ENCODE measurements around the gene ERCC1. TPM values are rescaled to one million over a fixed set of nuclear protein-coding genes. Genes with fewer than 3 reads are reported as not detected.

Gene ERCC1
- total RNA-seq, 2 donors from 2014 or later, result 99.8 to 224 TPM

DNA sequence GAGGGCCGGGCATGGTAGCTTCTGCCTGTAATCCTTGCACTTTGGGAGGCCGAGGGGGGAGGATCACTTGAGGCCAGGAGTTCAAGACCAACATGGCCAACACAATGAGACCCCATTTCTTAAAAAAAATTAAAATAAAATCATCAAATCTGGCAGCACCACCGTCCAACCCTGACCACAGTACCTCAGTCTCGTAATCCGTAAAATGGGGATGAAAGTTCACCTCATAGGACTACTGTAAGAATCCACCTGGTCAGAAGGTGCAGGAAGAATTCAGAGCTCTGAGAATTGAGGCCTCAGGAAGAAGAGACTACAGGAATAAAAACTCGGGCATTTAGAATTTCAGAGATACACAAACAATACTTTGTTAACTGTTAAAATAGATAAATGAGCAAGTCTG, 21.9 kb downstream of the ERCC1 start:
- H3K9me3 ChIP-seq, result no peaks in the 10 kb centered on the region
- H3K4me1 ChIP-seq (ENCODE audit: control insufficient read depth in 1 of 2, low read depth in 2 of 2), result peaks cover 10 to 46% of the 10 kb centered on the region in 2 donors
- TF ChIP-seq, protein P1, sequence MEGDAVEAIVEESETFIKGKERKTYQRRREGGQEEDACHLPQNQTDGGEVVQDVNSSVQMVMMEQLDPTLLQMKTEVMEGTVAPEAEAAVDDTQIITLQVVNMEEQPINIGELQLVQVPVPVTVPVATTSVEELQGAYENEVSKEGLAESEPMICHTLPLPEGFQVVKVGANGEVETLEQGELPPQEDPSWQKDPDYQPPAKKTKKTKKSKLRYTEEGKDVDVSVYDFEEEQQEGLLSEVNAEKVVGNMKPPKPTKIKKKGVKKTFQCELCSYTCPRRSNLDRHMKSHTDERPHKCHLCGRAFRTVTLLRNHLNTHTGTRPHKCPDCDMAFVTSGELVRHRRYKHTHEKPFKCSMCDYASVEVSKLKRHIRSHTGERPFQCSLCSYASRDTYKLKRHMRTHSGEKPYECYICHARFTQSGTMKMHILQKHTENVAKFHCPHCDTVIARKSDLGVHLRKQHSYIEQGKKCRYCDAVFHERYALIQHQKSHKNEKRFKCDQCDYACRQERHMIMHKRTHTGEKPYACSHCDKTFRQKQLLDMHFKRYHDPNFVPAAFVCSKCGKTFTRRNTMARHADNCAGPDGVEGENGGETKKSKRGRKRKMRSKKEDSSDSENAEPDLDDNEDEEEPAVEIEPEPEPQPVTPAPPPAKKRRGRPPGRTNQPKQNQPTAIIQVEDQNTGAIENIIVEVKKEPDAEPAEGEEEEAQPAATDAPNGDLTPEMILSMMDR (IDR thresholded peaks at IDR 0.05), result no peak
- no peaks in the 10 kb centered on the region for H3K36me3 ChIP-seq
- H3K27me3 ChIP-seq (replicated peaks; ENCODE audit: insufficient read depth), result no peaks in the 10 kb centered on the region
- no peak overlapping the region for H3K4me3 ChIP-seq
- DNase-seq (ENCODE audit: low spot score), result no peak
- no peak overlapping the region for H3K27ac ChIP-seq
- no peak for ATAC-seq (ENCODE audit: insufficient number of reproducible peaks, low FRiP score, low read depth)

DNA sequence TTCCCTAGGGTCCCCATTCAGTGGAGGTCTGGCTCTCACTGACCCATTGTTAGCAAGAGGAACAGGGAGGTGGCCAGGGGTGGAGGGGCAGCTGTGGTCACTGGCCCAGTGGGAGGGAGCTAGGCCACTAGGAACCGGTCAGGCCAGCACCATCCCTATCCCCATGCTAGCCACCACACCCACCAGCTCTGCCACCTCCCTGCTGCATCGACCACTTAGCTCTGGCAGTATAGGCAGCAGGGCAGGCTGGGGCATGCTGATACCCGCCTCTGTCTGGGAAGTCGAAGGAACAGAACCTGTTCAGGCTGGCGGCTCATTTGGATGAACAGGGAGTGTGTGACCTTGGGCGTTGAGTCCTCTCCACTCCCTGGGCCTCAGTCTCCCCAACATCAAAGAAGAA, 23.5 kb downstream of the ERCC1 start:
- no peak for DNase-seq (ENCODE audit: low spot score)

GRCh38 chr19:45395821-45396617, 27.7 kb downstream of the ERCC1 start:
- DNase-seq (ENCODE audit: low spot score), result no peak
- H3K4me3 ChIP-seq, result no peak overlapping the region
- H3K27ac ChIP-seq, result no peak overlapping the region
- no peaks in the 10 kb centered on the region for H3K27me3 ChIP-seq (replicated peaks; ENCODE audit: insufficient read depth)
- H3K4me1 ChIP-seq (ENCODE audit: control insufficient read depth in 1 of 2, low read depth in 2 of 2), result peaks cover 3 to 15% of the 10 kb centered on the region in 2 donors
- H3K36me3 ChIP-seq, result peaks cover 17% of the 10 kb centered on the region
- TF ChIP-seq, protein P1 (IDR thresholded peaks at IDR 0.05), result no peak
- ATAC-seq (ENCODE audit: insufficient number of reproducible peaks, low FRiP score, low read depth), result no peak
- no peaks in the 10 kb centered on the region for H3K9me3 ChIP-seq

More for the DNA sequence above, 23.5 kb downstream of the ERCC1 start:
- TF ChIP-seq, protein P1 (IDR thresholded peaks at IDR 0.05), result no peak
- no peak for ATAC-seq (ENCODE audit: insufficient number of reproducible peaks, low FRiP score, low read depth)
- no peaks in the 10 kb centered on the region for H3K9me3 ChIP-seq
- H3K27ac ChIP-seq, result no peak overlapping the region
- H3K4me3 ChIP-seq, result no peak overlapping the region
- H3K36me3 ChIP-seq, result peaks cover 5% of the 10 kb centered on the region
- no peaks in the 10 kb centered on the region for H3K27me3 ChIP-seq (replicated peaks; ENCODE audit: insufficient read depth)
- H3K4me1 ChIP-seq (ENCODE audit: control insufficient read depth in 1 of 2, low read depth in 2 of 2), result peaks cover 8 to 44% of the 10 kb centered on the region in 2 donors

DNA sequence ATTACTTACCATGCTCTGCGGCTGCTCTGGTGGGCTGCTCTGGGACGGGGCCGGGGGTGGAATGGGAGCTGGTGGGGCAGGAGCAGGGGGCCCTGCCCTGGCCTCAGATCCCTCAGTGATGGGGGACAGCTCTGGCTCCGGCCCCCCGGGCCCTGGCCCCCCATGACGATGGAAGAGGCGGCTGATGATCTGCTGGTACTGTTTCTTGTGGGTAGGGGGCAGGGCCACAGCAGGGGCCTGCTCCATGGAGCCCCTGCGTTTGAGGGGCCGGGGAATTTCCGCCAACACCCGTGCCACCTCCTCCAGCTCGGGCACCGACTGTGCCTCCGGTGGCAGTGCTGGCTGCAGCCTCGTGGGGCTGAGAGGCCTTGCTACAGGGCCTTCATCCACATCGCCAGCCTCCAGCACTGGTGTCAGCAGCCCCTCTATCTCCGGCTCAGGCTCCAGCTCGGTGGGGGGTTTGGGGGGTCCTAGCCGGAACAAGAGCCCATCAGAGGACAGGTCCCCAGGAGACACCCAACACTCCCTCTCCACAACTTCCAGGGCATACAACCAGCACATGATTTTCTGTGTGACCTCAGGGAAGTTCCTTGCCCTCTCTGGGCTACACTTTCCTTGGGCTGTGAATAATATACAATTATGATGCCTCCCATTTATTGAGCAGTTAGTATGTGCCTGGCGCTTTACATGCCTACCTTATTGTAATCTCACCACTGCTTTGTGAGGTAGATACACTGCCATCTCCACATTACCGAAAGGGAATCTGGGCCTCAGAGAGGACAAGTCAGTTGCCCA, 31.6 kb downstream of the ERCC1 start:
- no peaks in the 10 kb centered on the region for H3K9me3 ChIP-seq
- DNase-seq (ENCODE audit: low spot score) (no peak), ATAC-seq (ENCODE audit: insufficient number of reproducible peaks, low FRiP score, low read depth) (no peak)
- H3K27me3 ChIP-seq (replicated peaks; ENCODE audit: insufficient read depth), result no peaks in the 10 kb centered on the region
- TF ChIP-seq, protein P1 (IDR thresholded peaks at IDR 0.05), result no peak
- no peaks in the 10 kb centered on the region for H3K4me1 ChIP-seq (ENCODE audit: control insufficient read depth in 1 of 2, low read depth in 2 of 2)
- peaks cover 20% of the 10 kb centered on the region for H3K36me3 ChIP-seq
- H3K4me3 ChIP-seq, result no peak overlapping the region
- no peak overlapping the region for H3K27ac ChIP-seq

- ATAC-seq (ENCODE audit: insufficient number of reproducible peaks, low FRiP score, low read depth) (no peak), DNase-seq (ENCODE audit: low spot score) (no peak)
- no peaks in the 10 kb centered on the region for H3K27me3 ChIP-seq (replicated peaks; ENCODE audit: insufficient read depth)
Measured at GRCh38 chr19:45391346-45391745, 32.4 kb downstream of the ERCC1 start.

More at GRCh38 chr19:45391346-45391745, 32.4 kb downstream of the ERCC1 start:
- Histone ChIP-seq H3K4me1 (ENCODE audit: control insufficient read depth in 1 of 2, low read depth in 2 of 2) (no peaks in the 10 kb centered on the region), H3K27ac (no peak overlapping the region), H3K4me3 (no peak overlapping the region), H3K36me3 (peaks cover 18% of the 10 kb centered on the region), H3K9me3 (no peaks in the 10 kb centered on the region)
- TF ChIP-seq, protein P1 (IDR thresholded peaks at IDR 0.05), result no peak

Data from thoracic aorta (tissue), 2 donors.